K562 (cell line): ENCODE results near the gene KLK1. TPM values are rescaled to one million over a fixed set of nuclear protein-coding genes. Genes with fewer than 3 reads are reported as not detected.

Experiments used
- ATF3 ChIP-seq, 2 experiments: fragments of 450-650 bp in 1 of 2; sonication (generic) in 1 of 2; formaldehyde crosslinking in 1 of 2; IDR thresholded peaks in 1 of 2; conservative IDR thresholded peaks in 1 of 2; 2 replicates each; pipeline versions ENCODE4 v1.6.1 to v1.8.1; 2016 to 2023; ENCODE audit warnings: mild to moderate bottlenecking in 2 of 2, moderate library complexity in 2 of 2, inconsistent platforms in 1 of 2, missing genetic modification reagents in 1 of 2
- BCLAF1 ChIP-seq, 2 experiments: fragments of 450-650 bp in 1 of 2; IDR thresholded peaks; 2 replicates each; pipeline ENCODE4 v1.6.1; 2011 to 2017; ENCODE audit warnings: low read depth in 2 of 2, antibody characterized with exemption in 1 of 2, borderline replicate concordance in 1 of 2, low read length in 1 of 2, mild to moderate bottlenecking in 1 of 2, mixed read lengths in 1 of 2; ENCODE audit not compliant: control insufficient read depth in 1 of 2
- BRD9 ChIP-seq: fragments of 450-650 bp; IDR thresholded peaks from 2 replicates; pipeline ENCODE4 v1.6.1; 2018; ENCODE audit warnings: low read depth; ENCODE audit not compliant: partially characterized antibody
- CXXC5 ChIP-seq: fragments of 250-450 bp; sonication (Bioruptor Pico); IDR thresholded peaks from 2 replicates; pipeline ENCODE4 v1.8.0; 2022; ENCODE audit warnings: inconsistent platforms, mild to moderate bottlenecking, moderate library complexity
- HINFP ChIP-seq: fragments of 450-650 bp; conservative IDR thresholded peaks from 2 replicates; pipeline ENCODE4 v1.6.1; 2016; ENCODE audit warnings: missing genetic modification characterization, low read depth, mild to moderate bottlenecking, control low read depth, missing compliant biosample characterization
- NBN ChIP-seq: fragments of 450-650 bp; IDR thresholded peaks from 2 replicates; pipeline ENCODE4 v1.6.1; 2016; ENCODE audit warnings: low read depth, mild to moderate bottlenecking
- SMARCA4 ChIP-seq: fragments of 450-650 bp; IDR thresholded peaks from 2 replicates; pipeline ENCODE4 v1.6.1; 2016
- TAF9B ChIP-seq: fragments of 450-650 bp; IDR thresholded peaks from 2 replicates; pipeline ENCODE4 v1.6.1; 2018; ENCODE audit warnings: mild to moderate bottlenecking; ENCODE audit not compliant: partially characterized antibody
- ZFP36 ChIP-seq: fragments of 150-350 bp; IDR thresholded peaks from 2 replicates; pipeline ENCODE4 v1.6.1; 2018; ENCODE audit warnings: low read length, low read depth; ENCODE audit not compliant: partially characterized antibody
- polyA plus RNA-seq, 8 experiments: library from polyadenylated mRNA; depleted of rRNA in 4 of 8; stranded (reverse) in 5 of 8; unstranded in 3 of 8; fragments of >200 nt; fragmentation: Nextera tagmentation in 2 of 8; fragmentation: Illumina TruSeq in 1 of 8; extraction: Ambion mirVana in 2 of 8; extraction: Trizol in 1 of 8; gene quantifications; 2 replicates each; pipeline versions ENCODE4 v1.2.1 to v1.2.3, GENCODE V29; 2011 to 2014; ENCODE audit warnings: inconsistent platforms in 1 of 8, missing spikeins in 1 of 8
- total RNA-seq, 7 experiments: library from RNA; depleted of rRNA in 6 of 7; stranded (reverse); fragments of >200 nt in 6 of 7; fragmentation: Illumina TruSeq in 2 of 7; extraction: Trizol in 2 of 7; gene quantifications; 2 replicates each; pipeline versions ENCODE4 v1.2.1 to v1.2.3, GENCODE V29; 2011 to 2021; ENCODE audit warnings: low replicate concordance in 1 of 7
- TF ChIP-seq, protein P1 (sequence below), 2 experiments: fragments of 450-650 bp in 1 of 2; sonication (generic) in 1 of 2; formaldehyde crosslinking in 1 of 2; IDR thresholded peaks; 2 replicates each; pipeline versions ENCODE4 v1.7.1 to v1.9.0; 2016 to 2022; ENCODE audit warnings: inconsistent platforms in 1 of 2, mild to moderate bottlenecking in 1 of 2, missing genetic modification reagents in 1 of 2

The KLK1 gene
- total and polyA plus RNA-seq, 9 of the 15 experiments (the other 6 are each of a cell fraction or from before 2014, with no cell fraction given): 0.87 to 15.4 (median 9.1) TPM

DNA sequence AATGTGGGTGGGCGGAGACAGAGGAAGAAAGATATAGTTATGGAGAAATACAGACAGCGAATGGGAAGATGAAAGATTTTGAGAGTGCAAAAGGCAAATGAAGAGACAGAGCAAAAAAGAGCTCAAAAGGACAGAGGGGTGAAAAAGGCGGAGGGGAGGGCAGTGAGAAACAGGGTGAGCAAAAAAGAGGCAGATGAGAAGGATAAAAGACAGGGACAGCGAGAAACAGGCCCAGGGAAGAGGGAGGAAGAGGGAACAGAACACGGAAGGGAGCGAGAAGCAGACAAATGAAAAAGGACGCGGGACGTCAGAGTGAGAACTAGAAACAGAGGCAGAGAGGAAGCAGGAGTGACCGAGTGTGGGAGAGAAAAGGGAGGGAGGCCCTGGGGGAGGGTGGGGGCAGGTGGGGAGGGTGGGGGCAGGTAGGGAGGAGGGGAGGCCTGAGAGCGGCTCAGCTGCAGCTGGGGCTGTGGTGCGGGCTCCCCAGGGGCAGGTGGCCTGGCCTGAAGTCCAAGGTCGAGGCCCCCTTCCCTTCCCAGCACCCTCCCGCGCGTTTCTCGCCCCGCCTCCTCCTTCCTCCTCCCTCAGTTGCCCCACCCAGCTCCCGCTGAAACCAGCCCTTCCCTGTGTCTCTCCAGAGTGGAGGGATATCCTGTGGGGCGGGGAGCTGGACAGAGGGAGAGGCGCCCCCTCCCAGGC, 2.9 kb downstream of the KLK1 start (continued):
- TF ChIP-seq, protein P1, sequence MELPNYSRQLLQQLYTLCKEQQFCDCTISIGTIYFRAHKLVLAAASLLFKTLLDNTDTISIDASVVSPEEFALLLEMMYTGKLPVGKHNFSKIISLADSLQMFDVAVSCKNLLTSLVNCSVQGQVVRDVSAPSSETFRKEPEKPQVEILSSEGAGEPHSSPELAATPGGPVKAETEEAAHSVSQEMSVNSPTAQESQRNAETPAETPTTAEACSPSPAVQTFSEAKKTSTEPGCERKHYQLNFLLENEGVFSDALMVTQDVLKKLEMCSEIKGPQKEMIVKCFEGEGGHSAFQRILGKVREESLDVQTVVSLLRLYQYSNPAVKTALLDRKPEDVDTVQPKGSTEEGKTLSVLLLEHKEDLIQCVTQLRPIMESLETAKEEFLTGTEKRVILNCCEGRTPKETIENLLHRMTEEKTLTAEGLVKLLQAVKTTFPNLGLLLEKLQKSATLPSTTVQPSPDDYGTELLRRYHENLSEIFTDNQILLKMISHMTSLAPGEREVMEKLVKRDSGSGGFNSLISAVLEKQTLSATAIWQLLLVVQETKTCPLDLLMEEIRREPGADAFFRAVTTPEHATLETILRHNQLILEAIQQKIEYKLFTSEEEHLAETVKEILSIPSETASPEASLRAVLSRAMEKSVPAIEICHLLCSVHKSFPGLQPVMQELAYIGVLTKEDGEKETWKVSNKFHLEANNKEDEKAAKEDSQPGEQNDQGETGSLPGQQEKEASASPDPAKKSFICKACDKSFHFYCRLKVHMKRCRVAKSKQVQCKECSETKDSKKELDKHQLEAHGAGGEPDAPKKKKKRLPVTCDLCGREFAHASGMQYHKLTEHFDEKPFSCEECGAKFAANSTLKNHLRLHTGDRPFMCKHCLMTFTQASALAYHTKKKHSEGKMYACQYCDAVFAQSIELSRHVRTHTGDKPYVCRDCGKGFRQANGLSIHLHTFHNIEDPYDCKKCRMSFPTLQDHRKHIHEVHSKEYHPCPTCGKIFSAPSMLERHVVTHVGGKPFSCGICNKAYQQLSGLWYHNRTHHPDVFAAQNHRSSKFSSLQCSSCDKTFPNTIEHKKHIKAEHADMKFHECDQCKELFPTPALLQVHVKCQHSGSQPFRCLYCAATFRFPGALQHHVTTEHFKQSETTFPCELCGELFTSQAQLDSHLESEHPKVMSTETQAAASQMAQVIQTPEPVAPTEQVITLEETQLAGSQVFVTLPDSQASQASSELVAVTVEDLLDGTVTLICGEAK (IDR thresholded peaks at IDR 0.05): peak; percentile 72
- TF ChIP-seq, protein P1 (CRISPR knock-in tag; IDR thresholded peaks at IDR 0.05): no peak
- TF ChIP-seq NBN (peak; percentile 24; the same call in 1 of the 2 replicates), ATF3 (IDR thresholded peaks at IDR 0.05) (no peak), ATF3 (CRISPR knock-in tag; conservative IDR thresholded peaks at IDR 0.05) (no peak), BRD9 (peak; percentile 36), TAF9B (no peak), HINFP (tag) (peak; percentile 38; the same call in 1 of the 2 replicates), SMARCA4 (peak; percentile 62), ZFP36 (peak; percentile 40), BCLAF1 (IDR thresholded peaks at IDR 0.05; ENCODE audit: borderline replicate concordance in 1 of 2, control insufficient read depth in 1 of 2, low read depth in 2 of 2, low read length in 1 of 2) (peak in 1 of 2 experiments; percentile 52; a peak in 1 of 4 replicates), CXXC5 (CRISPR knock-in tag) (0 out of 2 replicates have a peak, but pooled peaks have one; percentile 25)
